Muscle layer of colon (tissue), 2 donors: ENCODE data around the gene LYZL2.
"Not testable (repeated sequence)": the region's sequence is repeated elsewhere in the genome, so short reads cannot be mapped to it uniquely, and the experiment has no call there.

Source experiments
- H3K27ac ChIP-seq: one replicate; pipeline ENCODE4 v1.7.0; 2013; ENCODE audit warnings: low read depth, mild to moderate bottlenecking, low read length, moderate library complexity
- H3K27me3 ChIP-seq, 2 donors: one replicate each; pipeline ENCODE4 v1.7.0; 2013; ENCODE audit warnings: low read length in 2 of 2, mild to moderate bottlenecking in 2 of 2; ENCODE audit not compliant: insufficient read depth in 2 of 2, control insufficient read depth in 1 of 2
- H3K36me3 ChIP-seq: one replicate; pipeline ENCODE4 v1.7.0; 2013; ENCODE audit warnings: mild to moderate bottlenecking, low read length; ENCODE audit not compliant: insufficient read depth
- H3K4me1 ChIP-seq: one replicate; pipeline ENCODE4 v1.7.0; 2013; ENCODE audit warnings: mild to moderate bottlenecking, low read length; ENCODE audit not compliant: insufficient read depth
- H3K4me3 ChIP-seq, 2 donors: one replicate each; pipeline ENCODE4 v1.7.0; 2013; ENCODE audit warnings: low read length in 2 of 2, low read depth in 1 of 2, mild to moderate bottlenecking in 1 of 2, moderate library complexity in 1 of 2
- H3K9ac ChIP-seq: one replicate; pipeline ENCODE4 v1.7.0; 2013; ENCODE audit warnings: low read length
- H3K9me3 ChIP-seq: one replicate; pipeline ENCODE4 v1.7.0; 2013; ENCODE audit warnings: mild to moderate bottlenecking, low read length
- donor health status: abdominal sarcoma.
- donor health status: Adenocarcinoma of cecum.

Gene LYZL2

DNA sequence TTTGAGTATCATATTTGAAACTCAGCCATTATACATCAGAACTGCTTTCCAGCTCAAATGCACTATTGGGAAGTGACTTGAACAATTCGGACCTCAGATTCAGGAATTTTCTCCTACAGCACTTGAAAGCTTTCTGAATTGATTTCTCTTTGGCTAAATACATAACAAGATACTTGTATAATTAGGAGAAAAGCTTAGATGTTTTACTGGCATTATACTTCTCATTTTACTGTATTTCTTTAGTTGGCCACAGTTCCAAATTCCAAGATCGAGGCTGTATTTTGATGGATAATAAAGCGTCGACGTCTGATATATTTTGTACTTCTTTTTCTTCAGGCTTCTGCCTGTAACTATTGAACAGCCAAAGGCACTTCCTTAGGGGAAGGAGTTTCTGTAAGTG is 26.7 kb upstream of the LYZL2 start:
- H3K9ac ChIP-seq: no peak overlapping the region
- H3K27me3 ChIP-seq: no peaks in the 10 kb centered on the region
- no peak overlapping the region for H3K4me3 ChIP-seq
- H3K36me3 ChIP-seq: no peaks in the 10 kb centered on the region
- H3K27ac ChIP-seq: no peak overlapping the region
- no peaks in the 10 kb centered on the region for H3K4me1 ChIP-seq
- H3K9me3 ChIP-seq: no peaks in the 10 kb centered on the region

- not testable (repeated sequence) for H3K9ac ChIP-seq, H3K27ac ChIP-seq, H3K27me3 ChIP-seq, H3K4me3 ChIP-seq, H3K36me3 ChIP-seq, H3K4me1 ChIP-seq, H3K9me3 ChIP-seq
These were observed 25.4 kb upstream of the LYZL2 start for GRCh38 chr10:30655001-30655400.

GRCh38 chr10:30651470-30652397 is 22.2 kb upstream of the LYZL2 start:
- not testable (repeated sequence) for H3K27me3 ChIP-seq, H3K4me3 ChIP-seq, H3K36me3 ChIP-seq, H3K9me3 ChIP-seq, H3K9ac ChIP-seq, H3K4me1 ChIP-seq, H3K27ac ChIP-seq

DNA sequence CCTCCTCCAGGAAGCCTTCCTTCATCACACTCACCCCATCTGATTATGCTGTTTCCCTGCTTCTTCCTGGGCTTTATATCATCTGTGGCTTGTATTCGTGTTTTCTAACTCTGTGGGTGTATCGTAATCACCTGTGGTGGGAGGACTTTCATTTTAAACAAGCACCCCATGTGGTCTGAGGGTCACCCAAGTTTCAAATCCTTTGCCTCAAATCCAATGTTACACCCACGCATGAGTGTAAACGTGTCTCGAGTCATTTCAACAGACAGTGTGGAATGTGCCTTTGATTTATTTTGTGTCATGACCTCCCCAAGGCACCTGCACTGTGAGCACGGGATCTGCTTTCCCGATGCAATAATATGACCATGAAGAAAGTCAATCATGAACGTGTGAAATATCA is 17.5 kb upstream of the LYZL2 start:
- peaks cover 4% of the 10 kb centered on the region for H3K4me1 ChIP-seq
- no peaks in the 10 kb centered on the region for H3K36me3 ChIP-seq
- no peak overlapping the region for H3K9ac ChIP-seq
- no peaks in the 10 kb centered on the region for H3K27me3 ChIP-seq
- H3K9me3 ChIP-seq: no peaks in the 10 kb centered on the region
- H3K4me3 ChIP-seq: no peak overlapping the region
- no peak overlapping the region for H3K27ac ChIP-seq

- H3K27me3 ChIP-seq: no peaks in the 10 kb centered on the region
- H3K9ac ChIP-seq: no peak overlapping the region
- H3K9me3 ChIP-seq: no peaks in the 10 kb centered on the region
- H3K4me1 ChIP-seq: peaks cover 4% of the 10 kb centered on the region
- H3K36me3 ChIP-seq: no peaks in the 10 kb centered on the region
- H3K27ac ChIP-seq: no peak overlapping the region
- no peak overlapping the region for H3K4me3 ChIP-seq
These were observed 15.8 kb upstream of the LYZL2 start for GRCh38 chr10:30645340-30645827.

- H3K9ac ChIP-seq, H3K4me1 ChIP-seq, H3K9me3 ChIP-seq, H3K27me3 ChIP-seq, H3K27ac ChIP-seq, H3K36me3 ChIP-seq, H3K4me3 ChIP-seq: not testable (repeated sequence)
These were observed 14.9 kb upstream of the LYZL2 start for GRCh38 chr10:30644408-30644861.

- not testable (repeated sequence) for H3K4me3 ChIP-seq, H3K4me1 ChIP-seq, H3K9ac ChIP-seq, H3K9me3 ChIP-seq, H3K27me3 ChIP-seq, H3K36me3 ChIP-seq, H3K27ac ChIP-seq
These were observed 14.1 kb upstream of the LYZL2 start for GRCh38 chr10:30643557-30644199.

DNA sequence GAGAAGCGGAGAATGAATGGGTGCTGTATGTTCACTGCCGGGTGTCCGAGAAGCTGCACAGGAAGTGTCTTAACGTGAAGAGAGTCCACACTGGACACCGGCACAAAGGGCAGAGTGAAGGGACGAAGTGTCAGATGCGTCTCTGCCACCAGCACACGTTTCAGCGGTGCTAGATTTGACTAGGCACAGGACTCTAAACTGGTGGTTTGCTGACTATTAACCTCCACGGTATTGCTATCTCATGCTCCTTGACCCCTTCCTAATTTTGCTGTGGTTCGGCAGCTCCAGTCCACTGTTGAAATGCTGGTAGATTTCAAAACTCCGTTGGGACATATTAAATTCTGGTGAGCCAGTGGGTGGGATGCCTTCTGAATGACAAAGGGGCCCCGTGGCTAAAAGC is 13.3 kb upstream of the LYZL2 start:
- H3K9ac ChIP-seq, H3K4me3 ChIP-seq, H3K36me3 ChIP-seq, H3K27ac ChIP-seq, H3K27me3 ChIP-seq, H3K4me1 ChIP-seq, H3K9me3 ChIP-seq: not testable (repeated sequence)

GRCh38 chr10:30639946-30640786 is 10.6 kb upstream of the LYZL2 start:
- no peak overlapping the region for H3K27ac ChIP-seq
- H3K4me1 ChIP-seq: no peaks in the 10 kb centered on the region
- H3K4me3 ChIP-seq: no peak overlapping the region
- no peaks in the 10 kb centered on the region for H3K9me3 ChIP-seq
- H3K36me3 ChIP-seq: no peaks in the 10 kb centered on the region
- no peak overlapping the region for H3K9ac ChIP-seq
- H3K27me3 ChIP-seq: no peaks in the 10 kb centered on the region

DNA sequence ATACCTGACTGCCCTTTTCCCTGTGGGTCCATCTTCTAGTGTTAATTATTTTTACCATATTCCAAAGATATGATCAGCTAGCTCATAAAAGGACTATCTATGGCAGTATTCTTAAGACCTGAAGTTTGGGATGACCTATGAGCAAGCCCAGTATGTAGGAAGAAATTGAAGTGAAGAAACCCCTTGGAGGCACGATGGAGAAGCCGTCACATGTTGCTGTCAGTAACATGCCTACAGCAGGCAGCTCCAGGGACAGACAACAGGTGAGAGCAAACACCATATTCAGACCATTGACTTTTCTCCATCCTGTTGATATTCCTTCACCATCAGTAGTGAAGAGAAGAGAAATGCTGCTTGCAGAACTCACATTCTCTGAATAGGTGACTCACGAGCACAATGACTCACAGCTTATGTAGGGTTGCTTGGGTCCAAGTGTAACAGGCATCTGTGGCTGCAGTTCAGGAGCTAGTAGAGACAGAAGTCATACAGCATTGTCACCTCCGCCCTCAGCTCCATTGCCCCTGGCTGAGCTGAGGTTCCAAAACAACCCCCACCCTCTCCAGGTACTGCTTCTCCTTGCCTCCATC is 8.4 kb upstream of the LYZL2 start:
- H3K9ac ChIP-seq: no peak overlapping the region
- no peak overlapping the region for H3K27ac ChIP-seq
- no peaks in the 10 kb centered on the region for H3K9me3 ChIP-seq
- no peaks in the 10 kb centered on the region for H3K36me3 ChIP-seq
- H3K4me3 ChIP-seq: no peak overlapping the region
- H3K4me1 ChIP-seq: peaks cover 5% of the 10 kb centered on the region
- no peaks in the 10 kb centered on the region for H3K27me3 ChIP-seq

- H3K4me1 ChIP-seq: peaks cover 5% of the 10 kb centered on the region
- H3K27ac ChIP-seq: no peak overlapping the region
- no peak overlapping the region for H3K4me3 ChIP-seq
These were observed 1.6 kb upstream of the LYZL2 start for GRCh38 chr10:30631188-30631587.

More at GRCh38 chr10:30631188-30631587, 1.6 kb upstream of the LYZL2 start:
- no peaks in the 10 kb centered on the region for H3K27me3 ChIP-seq
- H3K36me3 ChIP-seq: no peaks in the 10 kb centered on the region
- H3K9ac ChIP-seq: no peak overlapping the region
- H3K9me3 ChIP-seq: no peaks in the 10 kb centered on the region
